GM19397 (cell line): ENCODE results near the gene AGPS.
"Not testable (repeated sequence)": the region's sequence is repeated elsewhere in the genome, so short reads cannot be mapped to it uniquely, and the experiment has no call there.

Experiments
- ATAC-seq: cut with Tn5 transposase; IDR thresholded peaks from one replicate; pipeline ENCODE4 v1.9.1; 2021; ENCODE audit warnings: mild to moderate bottlenecking, moderate library complexity; ENCODE audit not compliant: unreplicated experiment

The AGPS gene

DNA sequence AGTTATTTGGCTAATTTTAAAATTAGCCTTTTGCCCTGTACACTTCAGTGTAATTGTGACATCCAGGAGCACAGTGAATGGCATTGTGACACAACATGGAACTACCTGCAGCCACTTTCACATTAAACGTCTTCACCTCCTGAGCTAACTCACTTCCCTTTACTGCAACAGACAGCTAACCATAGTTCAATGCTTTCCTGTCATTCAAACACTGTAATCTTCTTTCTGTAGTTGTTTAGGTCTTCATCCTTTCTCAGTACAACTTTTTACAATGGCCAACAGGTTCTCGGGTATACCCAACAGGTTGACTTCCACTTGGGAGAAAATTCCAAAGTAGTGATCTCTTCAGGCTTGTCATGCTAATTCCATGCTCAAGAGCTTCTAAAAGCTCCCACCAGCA lies 8.6 kb upstream of the AGPS start:
- no peak for ATAC-seq

DNA sequence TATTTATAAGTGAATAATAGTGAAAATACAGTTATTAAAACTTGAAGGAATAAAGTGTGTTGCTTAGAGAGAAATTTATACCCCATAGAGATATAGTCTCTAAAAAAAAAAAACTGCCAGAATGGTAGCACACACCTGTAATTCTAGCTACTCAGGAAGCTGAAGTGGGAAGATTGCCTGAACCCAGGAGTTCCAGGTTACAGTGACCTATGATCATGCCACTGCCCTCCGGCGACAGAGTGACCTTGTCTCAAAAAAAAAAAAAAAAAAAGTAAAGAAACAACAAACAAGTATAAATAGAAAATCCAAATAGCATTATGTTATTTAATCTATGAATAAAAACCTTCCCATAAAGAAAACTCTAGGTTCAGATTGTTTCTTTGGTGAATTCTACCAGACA lies 7.4 kb upstream of the AGPS start:
- ATAC-seq, result no peak

DNA sequence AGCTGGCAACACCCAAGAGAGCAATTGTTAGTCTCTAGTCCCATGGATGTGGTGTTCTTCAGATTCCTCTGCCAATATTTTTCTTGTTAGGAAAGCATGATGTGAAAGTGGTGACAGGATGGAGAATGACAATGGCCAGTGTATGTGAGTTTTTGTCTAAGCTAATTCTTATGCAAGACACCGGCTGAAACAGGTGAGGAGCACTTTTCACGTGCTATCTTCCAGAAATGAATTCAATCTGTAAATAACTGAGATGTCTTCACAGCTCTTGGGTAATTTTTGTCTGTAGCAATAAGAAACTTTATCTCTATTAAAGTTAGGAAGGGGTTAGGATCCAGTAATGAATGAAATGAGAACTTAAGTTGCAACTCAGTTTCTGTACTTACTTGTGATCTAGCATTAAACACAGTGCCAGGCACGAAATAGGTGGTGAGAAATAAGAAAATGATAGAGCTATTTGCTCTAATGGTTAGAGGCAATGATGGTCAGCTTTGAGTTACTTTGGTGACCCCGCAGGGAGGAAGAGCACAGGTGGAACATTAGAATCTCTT lies 676 bp upstream of the AGPS start:
- ATAC-seq, result no peak

DNA sequence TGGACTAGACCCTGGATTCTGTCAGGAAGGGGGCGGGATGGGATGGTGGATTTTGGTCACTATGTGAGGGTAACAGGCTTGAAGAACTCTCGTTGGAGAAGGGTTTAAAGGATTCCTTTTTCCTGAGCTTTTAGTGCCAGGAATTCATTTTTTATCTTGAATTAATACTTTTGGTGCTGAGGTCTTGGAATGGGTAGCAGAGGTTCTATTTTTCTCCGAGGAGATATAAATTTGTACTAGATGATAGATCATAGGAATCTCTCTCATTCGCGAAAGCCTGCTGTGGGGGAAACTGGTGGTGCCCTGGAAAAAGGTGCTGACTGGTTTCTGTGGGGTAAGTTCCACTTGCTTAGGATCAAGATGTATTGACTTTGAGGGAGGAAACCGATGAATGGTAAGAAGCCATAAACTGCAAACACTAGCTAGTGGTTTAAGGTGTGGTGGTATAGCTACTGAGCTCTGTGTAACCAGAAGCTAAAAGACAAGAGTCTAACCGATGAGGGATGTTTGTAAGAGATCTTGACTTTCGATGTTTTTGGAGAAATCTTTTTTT lies 706 bp downstream of the AGPS start:
- ATAC-seq, result no peak

DNA sequence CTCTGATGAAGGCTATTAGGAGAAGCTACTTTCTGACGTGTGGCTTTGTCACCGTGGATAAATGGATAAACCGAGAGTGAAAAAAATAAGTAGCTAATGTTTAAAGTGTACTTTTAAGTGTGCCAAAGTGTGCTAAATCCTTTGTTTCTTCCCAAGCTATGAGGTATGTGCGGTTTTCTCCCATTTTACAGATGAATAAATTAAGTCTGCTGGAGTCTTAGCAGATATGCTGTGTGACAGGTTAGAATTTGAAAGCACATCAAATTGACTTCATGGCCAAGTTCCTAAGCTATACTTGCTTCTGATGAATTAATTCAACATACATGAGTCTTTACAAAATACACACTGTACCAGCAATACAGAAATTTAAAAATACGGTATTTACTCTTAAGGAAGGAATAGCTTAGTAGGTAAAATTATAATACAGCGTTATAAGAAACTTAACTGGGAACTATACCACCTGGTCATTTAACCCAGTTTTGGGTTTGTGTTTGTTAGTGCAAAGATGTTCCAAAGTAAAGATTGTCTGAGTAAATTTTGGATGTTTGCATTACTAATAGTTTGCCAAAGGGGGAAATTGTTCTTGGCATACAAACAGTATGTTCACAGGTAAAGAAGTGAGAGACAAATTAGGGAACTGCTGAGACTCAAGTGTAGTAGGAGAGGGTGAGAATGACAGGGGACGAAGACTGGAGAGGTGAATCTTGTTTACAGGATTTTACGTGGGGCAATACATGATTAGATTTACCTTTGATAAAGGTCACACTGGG lies 1.4 kb downstream of the AGPS start:
- ATAC-seq, result no peak

DNA sequence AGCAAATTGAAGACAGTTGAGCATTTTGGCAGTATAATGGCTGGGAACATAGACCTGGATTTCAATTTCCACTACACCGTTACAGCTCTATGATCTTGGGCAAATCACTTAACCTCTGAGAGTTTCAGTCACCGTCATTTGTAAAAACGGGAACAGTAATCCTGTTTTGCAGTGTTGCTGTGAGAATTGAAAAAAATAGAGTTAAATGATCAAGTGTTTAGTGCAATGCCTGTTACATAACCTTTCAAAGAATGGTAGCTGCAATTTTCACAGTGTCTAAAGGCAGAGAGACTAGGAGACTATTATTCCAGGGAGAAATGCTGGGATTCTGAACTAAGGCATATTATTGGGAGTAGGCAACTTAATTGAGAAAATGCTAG lies 2.0 kb downstream of the AGPS start:
- no peak for ATAC-seq

DNA sequence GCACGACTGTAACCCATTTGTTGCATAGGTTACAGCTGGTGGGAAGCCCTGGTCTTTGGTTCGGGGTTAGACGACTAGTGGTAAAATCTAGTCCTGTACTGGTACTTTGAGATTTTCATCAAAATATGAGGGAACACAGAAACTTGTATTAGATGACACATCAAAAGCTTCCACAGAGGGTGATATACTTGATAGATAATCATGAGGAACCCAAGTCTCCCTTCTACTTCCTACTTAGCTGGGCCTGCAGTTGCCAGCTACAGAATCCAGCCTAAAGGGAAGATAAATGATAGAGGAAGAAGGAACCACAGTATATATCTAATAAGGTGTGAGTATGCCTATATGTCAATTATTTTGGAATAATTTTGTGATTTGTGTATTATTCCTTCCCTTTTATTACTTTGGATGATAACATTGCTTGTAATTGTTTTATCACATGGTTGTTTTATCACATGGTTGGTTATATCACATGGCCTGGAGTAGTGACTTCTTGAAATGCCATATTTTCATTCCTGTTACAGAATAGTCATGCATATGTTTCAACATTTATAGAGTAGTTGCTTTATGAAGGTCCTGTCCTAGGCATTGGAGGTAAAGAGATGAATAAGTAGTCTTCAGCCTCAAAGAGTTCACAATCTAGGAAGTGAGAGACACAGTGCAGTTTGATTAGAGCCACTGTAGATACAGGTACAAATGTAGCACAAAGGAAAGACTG lies 2.9 kb downstream of the AGPS start:
- ATAC-seq, result no peak

DNA sequence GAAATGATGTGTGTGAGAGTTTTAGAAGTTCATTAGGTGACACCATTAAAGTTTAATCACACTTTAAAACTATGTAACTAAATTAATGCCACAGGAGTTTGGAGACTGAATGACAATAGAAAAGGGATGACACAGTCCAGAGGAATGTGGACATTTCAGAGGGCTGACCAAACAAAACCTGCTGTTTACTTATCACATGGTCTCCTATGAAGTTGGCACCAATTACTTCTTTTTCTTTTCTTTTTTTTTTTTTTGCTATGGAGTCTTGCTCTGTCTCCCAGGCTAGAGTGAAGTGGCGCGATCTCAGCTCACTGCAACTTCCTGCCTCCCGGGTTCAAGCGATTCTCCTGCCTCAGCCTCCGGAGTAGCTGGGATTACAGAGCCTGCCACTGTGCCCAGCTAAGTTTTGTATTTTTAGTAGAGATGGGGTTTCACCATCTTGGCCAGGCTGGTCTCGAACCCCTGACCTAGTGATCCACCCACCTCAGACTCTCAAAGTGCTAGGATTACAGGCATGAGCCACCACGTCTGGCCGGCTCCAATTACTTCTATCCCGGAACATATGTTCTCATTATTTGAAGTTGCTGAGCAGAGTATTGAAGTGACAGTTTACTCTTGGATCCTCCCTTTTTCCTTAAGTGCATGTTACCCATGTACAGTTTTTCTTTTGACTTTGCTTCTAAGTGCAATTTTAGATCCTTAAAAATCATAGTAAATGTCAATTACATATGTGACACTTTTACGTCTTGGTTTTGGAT lies 4.3 kb downstream of the AGPS start:
- ATAC-seq, result no peak

DNA sequence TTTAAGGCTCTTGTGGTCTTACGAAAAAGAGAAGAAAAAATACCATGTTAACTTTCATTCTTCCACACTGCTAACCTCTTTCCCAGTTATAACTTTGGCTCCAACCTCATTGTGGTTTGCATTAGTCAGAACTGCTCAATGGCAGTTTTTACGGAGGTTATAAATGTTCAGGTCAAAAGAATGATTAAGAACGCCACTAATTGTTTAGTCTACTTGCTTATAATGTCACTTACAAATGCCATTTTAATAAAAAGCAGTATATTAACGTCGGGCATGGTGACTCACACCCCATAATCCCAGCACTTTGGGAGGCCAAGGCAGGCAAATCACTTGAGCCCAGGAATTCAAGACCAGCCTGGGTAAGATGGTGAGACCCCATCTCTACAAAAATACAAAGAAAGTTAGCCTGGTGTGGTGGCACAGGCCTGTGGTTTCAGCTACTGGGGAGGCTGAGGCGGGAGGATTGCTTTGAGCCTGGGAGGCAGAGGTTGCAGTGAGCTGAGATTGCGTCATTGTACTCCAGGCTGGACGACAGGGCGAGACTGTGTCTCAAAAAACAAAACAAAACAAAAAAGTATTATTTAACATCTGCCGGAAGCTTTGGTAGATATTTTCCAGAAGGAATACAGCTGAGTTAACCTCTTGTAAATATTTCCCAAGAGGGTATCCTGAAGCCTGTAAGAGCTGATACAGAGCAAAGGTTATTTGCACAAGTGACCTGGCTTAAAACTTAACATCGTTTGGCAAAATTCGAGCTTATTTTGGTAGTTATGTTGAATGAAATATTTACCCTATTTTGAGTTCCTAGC lies 5.1 kb downstream of the AGPS start:
- no peak for ATAC-seq

DNA sequence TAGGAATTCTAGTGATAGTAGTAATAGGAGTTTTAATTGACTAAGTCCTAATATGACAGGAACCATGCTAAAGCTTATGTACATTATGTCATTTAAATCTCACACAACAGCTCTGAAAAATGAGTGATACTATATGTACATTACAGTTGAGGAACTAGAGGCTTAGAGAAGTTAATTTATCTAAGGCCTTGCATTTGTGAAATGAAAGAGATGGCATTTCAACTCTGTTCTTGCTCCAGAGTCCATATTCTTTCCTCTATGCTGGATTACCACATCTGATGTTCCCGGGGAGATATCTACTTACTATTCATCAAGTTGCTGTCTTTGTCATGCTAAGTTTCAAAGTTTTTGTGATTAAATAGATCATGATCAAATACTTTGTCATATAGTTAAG lies 5.7 kb downstream of the AGPS start:
- ATAC-seq, result no peak

DNA sequence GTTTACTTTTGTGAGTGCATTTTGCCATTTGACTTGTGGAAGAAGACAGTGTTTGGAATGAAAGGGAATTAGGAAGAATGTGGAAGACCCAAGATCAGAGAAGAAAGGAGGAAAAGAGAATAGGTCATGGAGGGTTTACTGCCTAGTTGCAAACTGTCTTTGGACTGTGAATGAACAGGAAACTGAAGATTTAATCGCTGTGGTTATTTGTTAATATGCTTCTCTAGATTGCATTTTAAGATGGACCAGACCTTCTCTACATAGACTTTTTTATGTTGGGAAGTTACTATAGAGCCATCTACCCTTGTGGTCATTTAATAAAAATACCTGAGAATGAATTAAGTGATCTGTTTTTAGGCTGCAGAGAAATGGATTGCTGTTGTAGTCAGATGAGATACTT lies 6.2 kb downstream of the AGPS start:
- ATAC-seq, result no peak

DNA sequence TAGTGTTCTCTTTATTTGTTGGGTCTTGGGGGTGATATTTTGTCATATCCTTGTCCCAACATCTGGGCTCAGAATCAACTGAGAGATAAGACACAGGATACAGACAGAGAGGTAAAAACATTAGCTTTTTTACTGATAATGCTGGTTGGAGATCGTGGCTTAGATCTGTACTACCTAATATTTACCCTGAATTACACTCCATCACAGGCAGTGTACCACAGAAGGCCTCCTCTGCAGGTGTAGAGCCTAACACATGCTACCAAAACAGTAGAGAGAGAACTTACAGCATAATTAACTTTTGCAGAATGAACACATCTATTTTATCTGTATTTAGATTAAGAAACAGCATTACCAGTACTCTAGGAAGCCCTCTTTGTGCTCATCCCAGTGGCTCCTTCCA lies 6.8 kb downstream of the AGPS start:
- no peak for ATAC-seq

DNA sequence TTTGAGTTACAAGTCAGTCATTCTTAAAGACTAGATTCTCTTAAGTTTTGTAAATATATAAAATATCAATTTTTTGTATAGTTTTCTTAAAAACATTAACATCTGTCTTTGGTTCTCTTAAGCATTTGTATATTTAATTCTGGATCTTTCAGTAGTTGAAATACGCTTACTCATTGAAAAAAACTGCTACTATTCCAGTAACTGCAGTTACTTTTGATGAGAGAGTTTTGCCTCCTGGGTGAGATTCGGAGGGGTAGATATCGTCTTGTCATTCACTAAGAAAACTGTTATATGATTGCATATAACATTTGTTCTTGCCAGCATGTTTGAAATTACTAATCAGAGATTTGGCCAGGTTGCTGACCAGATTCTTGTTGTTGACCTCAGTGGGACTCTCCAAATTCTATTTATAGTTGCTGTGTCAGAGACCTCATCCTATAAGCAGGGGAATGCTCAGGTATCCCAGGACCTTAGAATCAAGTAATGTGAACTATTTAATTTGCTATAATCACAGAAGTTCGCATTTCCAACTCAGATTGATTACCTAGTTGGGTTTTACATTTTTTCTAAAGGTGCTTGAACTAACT lies 7.9 kb downstream of the AGPS start:
- no peak for ATAC-seq

DNA sequence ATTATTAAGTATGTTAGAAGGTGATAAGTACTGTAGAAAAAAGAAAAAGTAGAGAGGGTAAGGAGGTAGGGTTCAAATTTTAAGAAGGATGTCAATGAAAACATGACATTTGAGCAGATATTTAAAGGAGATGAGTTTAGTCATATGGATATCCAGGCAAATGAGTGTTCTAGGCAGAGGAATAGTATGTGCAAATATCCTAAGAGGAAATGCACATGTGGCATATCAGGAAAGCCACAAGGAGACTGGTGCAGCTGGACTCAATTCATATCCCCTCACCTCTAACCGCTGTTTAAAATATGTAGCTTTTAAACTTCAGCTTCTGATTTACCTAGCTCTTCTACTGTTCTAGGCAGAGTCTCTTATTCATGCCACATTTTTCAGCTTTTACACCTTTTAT lies 9.5 kb downstream of the AGPS start:
- no peak for ATAC-seq

DNA sequence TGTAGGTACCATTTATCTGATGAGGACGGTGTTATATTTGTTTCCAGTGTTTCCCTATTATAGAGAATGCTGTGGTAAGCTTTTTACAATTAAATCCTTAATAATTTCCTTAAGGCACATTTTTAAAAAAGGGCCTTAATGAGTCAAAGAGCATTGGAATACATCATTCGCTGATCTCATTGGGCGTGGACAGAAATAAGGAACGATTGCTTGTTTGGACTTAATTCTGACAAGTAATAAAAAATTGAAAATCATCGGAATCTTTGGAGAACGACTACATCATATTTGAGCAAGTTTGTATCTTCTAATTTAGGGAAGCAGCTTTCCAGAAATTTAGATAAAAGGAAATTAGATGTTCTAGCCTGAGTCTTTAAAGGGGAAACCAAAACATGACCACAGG lies 11.3 kb downstream of the AGPS start:
- no peak for ATAC-seq

DNA sequence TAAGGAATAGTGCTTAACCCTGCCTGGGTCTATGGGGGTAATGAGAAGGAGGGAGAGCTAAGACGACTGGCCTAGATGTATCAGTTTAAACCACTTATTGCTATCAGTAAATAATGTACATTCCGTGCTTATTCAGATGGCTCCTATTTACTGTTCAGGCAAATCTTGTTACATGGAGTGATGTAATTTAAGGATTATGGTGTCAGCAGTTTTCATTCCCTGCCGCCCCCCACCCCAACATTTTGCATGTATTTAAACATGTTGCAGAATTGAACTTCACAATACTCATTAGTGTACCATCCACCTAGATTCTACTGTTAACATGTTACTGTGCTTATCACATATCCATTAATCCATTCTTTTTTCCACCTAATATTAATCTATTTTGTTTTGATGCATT lies 11.7 kb downstream of the AGPS start:
- ATAC-seq, result no peak

DNA sequence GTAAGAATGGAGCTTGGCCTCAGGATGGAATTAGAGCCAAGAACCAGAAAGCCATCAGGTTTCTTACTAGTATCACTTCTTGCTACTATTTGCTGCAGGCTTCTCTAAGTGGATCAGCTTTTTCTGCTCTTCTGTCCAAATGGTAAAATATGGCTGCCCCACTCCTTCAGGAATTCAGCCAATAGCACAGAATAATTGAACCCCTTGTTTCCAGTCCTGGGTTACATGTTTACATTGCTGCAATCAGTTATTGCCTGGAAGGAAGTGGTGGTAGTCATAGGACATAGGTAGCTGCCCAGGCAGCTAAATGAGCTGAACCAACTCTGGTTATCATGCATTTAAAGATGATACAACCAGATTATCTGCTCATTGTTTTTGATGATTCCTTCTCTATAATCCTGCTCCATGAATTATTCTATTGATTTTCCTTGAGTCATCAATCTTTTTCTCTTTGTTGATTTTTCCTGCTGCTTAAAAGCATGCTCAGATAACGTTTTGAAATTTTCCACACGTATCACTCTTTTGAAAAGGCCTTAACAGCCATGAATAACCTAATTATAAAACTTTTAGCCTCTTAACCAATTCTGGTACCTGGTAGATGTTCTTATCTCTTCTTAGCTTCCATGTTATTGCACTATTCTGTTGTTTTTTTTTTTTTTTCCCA lies 12.6 kb downstream of the AGPS start:
- ATAC-seq, result no peak

DNA sequence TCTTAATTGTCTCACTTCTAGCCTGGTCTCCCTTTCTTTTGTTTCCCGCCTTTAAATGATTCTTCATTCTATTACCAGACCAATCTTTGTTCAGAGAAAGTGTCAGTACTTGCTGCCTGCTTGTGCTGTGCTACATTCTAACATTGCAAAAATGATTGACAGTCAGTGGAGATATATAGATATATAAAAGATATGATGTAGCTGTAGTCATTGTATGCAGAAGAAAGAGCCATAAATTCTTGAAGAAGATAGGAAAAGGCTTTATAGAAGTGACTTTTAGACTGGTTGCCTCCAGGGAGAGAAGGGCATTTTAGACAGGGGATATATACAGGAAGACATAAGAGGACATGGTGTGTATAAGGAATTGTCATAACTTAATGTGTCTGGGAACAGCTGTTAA lies 13.6 kb downstream of the AGPS start:
- no peak for ATAC-seq

DNA sequence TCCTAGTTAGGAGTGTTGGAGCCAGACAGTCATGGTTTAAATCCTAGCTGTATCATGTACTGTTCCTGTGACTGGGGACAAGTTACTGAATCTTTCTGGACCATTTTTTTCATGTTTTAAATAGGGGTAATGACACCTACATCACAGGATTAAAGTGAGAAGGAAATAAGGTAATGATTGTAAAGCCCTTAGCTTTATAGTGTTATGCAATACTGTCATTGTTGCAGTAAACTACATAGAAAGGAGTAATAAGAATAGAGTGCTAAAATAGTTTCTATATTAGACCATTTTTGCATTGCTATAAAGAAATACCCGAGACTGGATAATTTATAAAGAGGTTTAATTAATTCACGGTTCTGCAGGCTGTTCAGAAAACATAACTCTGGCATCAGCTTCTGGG lies 14.5 kb downstream of the AGPS start:
- no peak for ATAC-seq

DNA sequence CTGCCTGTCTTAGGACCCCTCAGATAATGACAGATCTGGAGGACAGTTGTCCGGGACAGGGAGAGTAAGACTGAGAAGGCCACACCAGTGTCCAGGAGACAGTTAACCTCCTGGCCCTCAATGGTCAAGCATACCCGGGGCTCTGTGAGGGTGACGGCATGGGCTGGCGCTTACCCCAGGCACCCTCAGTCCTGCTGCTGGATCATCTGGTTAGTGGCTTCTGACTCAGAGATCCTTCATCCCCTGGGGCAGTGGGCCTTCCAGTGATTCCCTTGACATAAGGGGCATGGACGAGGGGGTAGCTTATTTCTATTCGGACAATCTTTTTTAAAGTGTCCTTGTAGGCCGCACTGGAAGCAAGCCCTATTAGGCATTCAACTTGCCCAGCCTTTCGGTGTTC lies 18.1 kb downstream of the AGPS start:
- not testable (repeated sequence) for ATAC-seq
